Measurements from ENCODE around the gene ADD1.

DNA sequence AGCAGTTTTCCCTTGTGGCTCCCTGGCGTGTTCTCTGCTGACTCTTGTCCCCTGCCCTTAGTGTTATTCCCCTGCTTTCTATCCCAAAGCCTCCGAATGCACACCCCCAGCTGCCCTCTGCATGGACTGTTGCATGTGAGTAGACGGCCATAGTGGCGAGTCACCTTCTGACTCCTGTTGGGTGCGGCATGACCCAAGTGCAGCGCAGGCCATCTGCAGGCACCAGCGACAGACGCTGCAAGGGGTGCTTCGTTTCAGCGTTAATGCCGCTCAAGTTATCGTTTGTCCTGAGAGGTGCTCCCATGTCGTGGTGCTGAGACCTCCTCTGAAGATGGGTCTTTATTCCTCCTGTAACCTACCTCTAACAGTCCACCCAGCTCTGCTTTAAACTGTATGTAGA, 61.9 kb downstream of the ADD1 start:
- TF ChIP-seq, protein P1, sequence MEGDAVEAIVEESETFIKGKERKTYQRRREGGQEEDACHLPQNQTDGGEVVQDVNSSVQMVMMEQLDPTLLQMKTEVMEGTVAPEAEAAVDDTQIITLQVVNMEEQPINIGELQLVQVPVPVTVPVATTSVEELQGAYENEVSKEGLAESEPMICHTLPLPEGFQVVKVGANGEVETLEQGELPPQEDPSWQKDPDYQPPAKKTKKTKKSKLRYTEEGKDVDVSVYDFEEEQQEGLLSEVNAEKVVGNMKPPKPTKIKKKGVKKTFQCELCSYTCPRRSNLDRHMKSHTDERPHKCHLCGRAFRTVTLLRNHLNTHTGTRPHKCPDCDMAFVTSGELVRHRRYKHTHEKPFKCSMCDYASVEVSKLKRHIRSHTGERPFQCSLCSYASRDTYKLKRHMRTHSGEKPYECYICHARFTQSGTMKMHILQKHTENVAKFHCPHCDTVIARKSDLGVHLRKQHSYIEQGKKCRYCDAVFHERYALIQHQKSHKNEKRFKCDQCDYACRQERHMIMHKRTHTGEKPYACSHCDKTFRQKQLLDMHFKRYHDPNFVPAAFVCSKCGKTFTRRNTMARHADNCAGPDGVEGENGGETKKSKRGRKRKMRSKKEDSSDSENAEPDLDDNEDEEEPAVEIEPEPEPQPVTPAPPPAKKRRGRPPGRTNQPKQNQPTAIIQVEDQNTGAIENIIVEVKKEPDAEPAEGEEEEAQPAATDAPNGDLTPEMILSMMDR (IDR thresholded peaks at IDR 0.05): no peak
- TF ChIP-seq EP300 (IDR thresholded peaks at IDR 0.05): no peak

Measured in suprapubic skin (tissue), 3 donors.